Sigmoid colon (tissue), 7 donors: ENCODE data around the gene NRXN3. TPM values are rescaled to one million over a fixed set of nuclear protein-coding genes. Genes with fewer than 3 reads are reported as not detected.

Experiments
- DNase-seq: peaks from one replicate; pipeline ENCODE4 v3.0.0-alpha.2; 2019
- H3K27ac ChIP-seq, 4 donors: fragments of 200-600 bp; sonication (generic); one replicate each; pipeline ENCODE4 v1.5.1; 2016 to 2019; ENCODE audit warnings: mild to moderate bottlenecking in 1 of 4
- H3K27me3 ChIP-seq, 3 donors: fragments of 200-600 bp; sonication (generic); one replicate each; pipeline ENCODE4 v1.5.1; 2019; ENCODE audit warnings: mild to moderate bottlenecking in 1 of 3
- H3K36me3 ChIP-seq, 4 donors: fragments of 200-600 bp; sonication (generic); one replicate each; pipeline ENCODE4 v1.5.1; 2016 to 2019
- H3K4me1 ChIP-seq, 4 donors: fragments of 200-600 bp; sonication (generic); one replicate each; pipeline ENCODE4 v1.5.1; 2017 to 2019
- H3K4me3 ChIP-seq, 4 donors: fragments of 200-600 bp; sonication (generic); one replicate each; pipeline ENCODE4 v1.5.1; 2017 to 2019; ENCODE audit warnings: mild to moderate bottlenecking in 2 of 4, moderate library complexity in 1 of 4
- H3K9me3 ChIP-seq, 4 donors: fragments of 200-600 bp in 3 of 4; sonication (generic) in 3 of 4; one replicate each; pipeline versions ENCODE4 v1.5.1 to v1.6.1; 2013 to 2019
- EP300 ChIP-seq, 4 donors: sonication (generic); formaldehyde crosslinking; IDR thresholded peaks; one replicate each; pipeline ENCODE4 v1.6.1; 2017; ENCODE audit warnings: antibody characterized with exemption in 4 of 4
- POLR2A ChIP-seq, 2 donors: fragments of 450-650 bp; IDR thresholded peaks; one replicate each; pipeline ENCODE4 v1.6.1; 2016; ENCODE audit warnings: antibody characterized with exemption in 2 of 2, mild to moderate bottlenecking in 2 of 2, moderate library complexity in 2 of 2
- POLR2AphosphoS5 ChIP-seq, 4 donors: sonication (generic); formaldehyde crosslinking; IDR thresholded peaks; one replicate each; pipeline ENCODE4 v1.6.1; 2017; ENCODE audit warnings: antibody characterized with exemption in 4 of 4
- WGBS, 2 donors: extraction: QIAGEN DNeasy Blood & Tissue Kit; methylation state at CpG; one replicate each; pipeline ENCODE4 v1.1.7; 2013; 5-methylcytosine and 5-hydroxymethylcytosine counted together
- intact Hi-C: fragments of 100-400 bp; cut with DNase I; formaldehyde crosslinking; loops from one replicate; pipeline ENCODE4 v1.15.1; 2023
- polyA plus RNA-seq, 3 donors: library from polyadenylated mRNA; stranded (reverse); fragments of 200-250 nt; gene quantifications; one replicate each; pipeline ENCODE4 v1.2.3, GENCODE V29; 2013
- total RNA-seq, 4 donors: library from RNA; depleted of rRNA; stranded (reverse); fragments of >200 nt; gene quantifications; one replicate each; pipeline ENCODE4 v1.1.0, GENCODE V29; 2016
- TF ChIP-seq, protein P1 (sequence below), 4 experiments: fragments of 450-650 bp in 3 of 4; fragments of 200-600 bp in 1 of 4; IDR thresholded peaks; one replicate each; pipeline ENCODE4 v1.5.1; 2016 to 2019; ENCODE audit warnings: antibody characterized with exemption in 4 of 4, mild to moderate bottlenecking in 3 of 4, moderate library complexity in 2 of 4
- donor health status: healthy with polysubstance abuse.
- donor health status: Bipolar disorder and iron deficiency.
- donor health status: healthy.

NRXN3 gene
- total and polyA plus RNA-seq, 7 donors: 0.23 to 46.3 (median 23.2) TPM

DNA sequence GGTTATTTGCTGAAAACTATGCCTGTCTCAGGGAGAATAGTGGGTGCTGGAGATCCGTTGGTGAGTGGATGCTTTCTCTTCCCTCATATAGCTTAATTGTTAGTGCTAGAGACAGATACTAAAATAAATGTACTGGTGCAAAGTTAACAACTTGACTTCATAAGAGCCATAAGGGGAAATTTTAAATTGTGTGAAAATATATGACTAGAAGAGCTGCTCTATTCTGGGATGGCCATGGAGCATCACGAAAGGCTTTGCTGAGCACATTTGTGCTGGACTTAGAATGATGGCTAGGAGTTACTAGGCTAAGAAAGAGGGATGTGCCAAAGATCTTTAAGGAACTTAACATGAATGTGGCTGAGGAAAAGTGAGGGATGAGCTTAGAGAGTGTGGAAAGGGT lies 668.8 kb downstream of the NRXN3 start:
- TF ChIP-seq, protein P1, sequence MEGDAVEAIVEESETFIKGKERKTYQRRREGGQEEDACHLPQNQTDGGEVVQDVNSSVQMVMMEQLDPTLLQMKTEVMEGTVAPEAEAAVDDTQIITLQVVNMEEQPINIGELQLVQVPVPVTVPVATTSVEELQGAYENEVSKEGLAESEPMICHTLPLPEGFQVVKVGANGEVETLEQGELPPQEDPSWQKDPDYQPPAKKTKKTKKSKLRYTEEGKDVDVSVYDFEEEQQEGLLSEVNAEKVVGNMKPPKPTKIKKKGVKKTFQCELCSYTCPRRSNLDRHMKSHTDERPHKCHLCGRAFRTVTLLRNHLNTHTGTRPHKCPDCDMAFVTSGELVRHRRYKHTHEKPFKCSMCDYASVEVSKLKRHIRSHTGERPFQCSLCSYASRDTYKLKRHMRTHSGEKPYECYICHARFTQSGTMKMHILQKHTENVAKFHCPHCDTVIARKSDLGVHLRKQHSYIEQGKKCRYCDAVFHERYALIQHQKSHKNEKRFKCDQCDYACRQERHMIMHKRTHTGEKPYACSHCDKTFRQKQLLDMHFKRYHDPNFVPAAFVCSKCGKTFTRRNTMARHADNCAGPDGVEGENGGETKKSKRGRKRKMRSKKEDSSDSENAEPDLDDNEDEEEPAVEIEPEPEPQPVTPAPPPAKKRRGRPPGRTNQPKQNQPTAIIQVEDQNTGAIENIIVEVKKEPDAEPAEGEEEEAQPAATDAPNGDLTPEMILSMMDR (IDR thresholded peaks at IDR 0.05): no peak
- TF ChIP-seq EP300 (IDR thresholded peaks at IDR 0.05) (no peak), POLR2A (IDR thresholded peaks at IDR 0.05) (no peak), POLR2AphosphoS5 (IDR thresholded peaks at IDR 0.05) (no peak)
- no peaks in the 10 kb centered on the region for H3K9me3 ChIP-seq
- H3K36me3 ChIP-seq: no peaks in the 10 kb centered on the region
- WGBS, 2 donors: 80 to 83% methylated on average over 2 of the region's 2 CpGs
- no peaks in the 10 kb centered on the region for H3K4me1 ChIP-seq
- no peak overlapping the region for H3K4me3 ChIP-seq
- no peak overlapping the region for H3K27ac ChIP-seq
- intact Hi-C loops: loop anchor here (5.0 kb wide), 1 partner anchor 977 kb away; no protein-coding TSS in a partner anchor
- no peak for DNase-seq
- peaks cover 0 to 8% (median 0%) of the 10 kb centered on the region in 3 donors for H3K27me3 ChIP-seq

DNA sequence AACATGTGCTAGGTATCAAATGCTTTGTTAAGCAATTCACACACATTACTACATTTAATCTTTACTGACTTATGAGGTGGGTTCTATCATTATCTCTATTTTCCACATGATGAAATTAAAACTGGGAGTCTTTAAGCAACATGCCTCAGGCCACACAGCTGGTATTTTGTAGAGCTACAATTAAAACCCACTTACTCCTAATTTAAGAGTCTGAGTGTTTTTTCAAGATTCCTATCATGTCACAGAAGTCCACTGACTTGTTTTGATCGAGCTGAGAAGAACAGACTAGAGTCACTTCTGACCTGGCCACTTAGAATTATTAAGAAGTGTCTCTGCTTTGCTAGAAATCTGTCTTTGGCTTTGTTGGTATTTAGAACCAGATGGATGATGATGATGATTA lies 670.7 kb downstream of the NRXN3 start:
- Histone ChIP-seq H3K4me1 (no peaks in the 10 kb centered on the region), H3K9me3 (no peaks in the 10 kb centered on the region), H3K27ac (no peak overlapping the region), H3K4me3 (no peak overlapping the region), H3K27me3 (no peaks in the 10 kb centered on the region), H3K36me3 (no peaks in the 10 kb centered on the region)
- intact Hi-C loops: no loop called here
- no peak for DNase-seq
- TF ChIP-seq POLR2A (IDR thresholded peaks at IDR 0.05): no peak
- TF ChIP-seq, protein P1 (IDR thresholded peaks at IDR 0.05): no peak
- no peak for TF ChIP-seq EP300 (IDR thresholded peaks at IDR 0.05)
- TF ChIP-seq POLR2AphosphoS5 (IDR thresholded peaks at IDR 0.05): no peak
- 45 to 55% methylated on average over 1 of the region's 1 CpG for WGBS, 2 donors

DNA sequence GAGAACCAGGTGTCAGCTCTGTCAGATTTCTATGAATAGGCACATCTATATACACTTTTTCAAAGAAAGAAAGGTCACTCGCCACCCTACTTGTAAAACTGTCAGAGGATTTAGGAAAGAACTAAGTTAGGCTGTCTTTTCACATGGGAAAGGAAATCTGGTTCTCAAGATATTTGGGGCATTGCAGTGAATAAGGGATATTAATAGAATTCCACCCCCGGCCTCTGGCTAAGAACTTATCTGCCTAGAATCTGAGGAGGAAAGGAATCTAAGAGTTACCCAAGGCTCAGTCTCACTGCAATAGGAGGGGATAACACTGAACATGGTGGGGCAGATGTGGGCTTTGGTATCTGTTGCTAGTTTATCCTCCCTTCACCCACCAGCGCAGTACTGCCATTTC lies 677.6 kb downstream of the NRXN3 start:
- intact Hi-C loops: no loop called here
- DNase-seq: no peak
- TF ChIP-seq, protein P1 (IDR thresholded peaks at IDR 0.05): no peak
- TF ChIP-seq POLR2AphosphoS5 (IDR thresholded peaks at IDR 0.05): no peak
- TF ChIP-seq POLR2A (IDR thresholded peaks at IDR 0.05): no peak
- TF ChIP-seq EP300 (IDR thresholded peaks at IDR 0.05): no peak
- no peaks in the 10 kb centered on the region for H3K4me1 ChIP-seq
- 75 to 91% methylated on average over 3 of the region's 3 CpGs for whole genome bisulfite sequencing, 2 donors
- no peak overlapping the region for H3K27ac ChIP-seq
- H3K36me3 ChIP-seq: no peaks in the 10 kb centered on the region
- no peak overlapping the region for H3K4me3 ChIP-seq
- no peaks in the 10 kb centered on the region for H3K27me3 ChIP-seq
- H3K9me3 ChIP-seq: no peaks in the 10 kb centered on the region

DNA sequence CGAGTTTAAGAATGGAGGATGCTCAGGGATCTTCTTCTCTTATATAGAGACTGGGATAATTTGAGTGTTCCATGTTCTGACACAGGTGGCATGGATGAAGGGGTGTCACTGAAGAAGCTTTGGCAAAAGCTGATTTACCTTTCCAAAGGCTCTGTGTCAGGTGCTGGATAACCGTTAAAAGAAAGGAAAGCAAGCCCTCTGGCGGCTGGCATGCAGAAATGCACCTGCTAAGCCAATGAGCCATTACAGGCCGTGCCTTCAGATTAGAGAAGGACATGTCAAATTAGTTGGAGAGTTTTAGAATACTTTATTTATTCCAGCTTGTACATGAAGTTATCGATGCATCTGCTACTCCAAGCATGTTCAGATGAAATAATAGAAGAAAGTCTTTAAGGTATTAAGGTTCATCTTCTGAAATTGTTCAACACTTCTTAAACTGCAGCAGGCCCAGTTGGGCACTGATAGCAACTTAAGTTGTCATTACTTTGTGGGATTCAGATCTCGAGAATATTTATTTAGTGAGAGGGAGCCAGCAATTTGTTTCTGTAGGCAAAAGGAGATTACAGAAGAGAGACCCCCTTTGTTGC lies 678.2 kb downstream of the NRXN3 start:
- no peaks in the 10 kb centered on the region for H3K36me3 ChIP-seq
- no peak for DNase-seq
- H3K9me3 ChIP-seq: no peaks in the 10 kb centered on the region
- H3K27ac ChIP-seq: no peak overlapping the region
- no peaks in the 10 kb centered on the region for H3K4me1 ChIP-seq
- TF ChIP-seq POLR2A (IDR thresholded peaks at IDR 0.05): no peak
- TF ChIP-seq, protein P1 (IDR thresholded peaks at IDR 0.05): peak in 3 of 4 experiments; percentile 49 to 82 (median 57)
- no peaks in the 10 kb centered on the region for H3K27me3 ChIP-seq
- H3K4me3 ChIP-seq: no peak overlapping the region
- intact Hi-C loops: no loop called here
- 18 to 25% methylated on average over 6 of the region's 6 CpGs for WGBS, 2 donors

DNA sequence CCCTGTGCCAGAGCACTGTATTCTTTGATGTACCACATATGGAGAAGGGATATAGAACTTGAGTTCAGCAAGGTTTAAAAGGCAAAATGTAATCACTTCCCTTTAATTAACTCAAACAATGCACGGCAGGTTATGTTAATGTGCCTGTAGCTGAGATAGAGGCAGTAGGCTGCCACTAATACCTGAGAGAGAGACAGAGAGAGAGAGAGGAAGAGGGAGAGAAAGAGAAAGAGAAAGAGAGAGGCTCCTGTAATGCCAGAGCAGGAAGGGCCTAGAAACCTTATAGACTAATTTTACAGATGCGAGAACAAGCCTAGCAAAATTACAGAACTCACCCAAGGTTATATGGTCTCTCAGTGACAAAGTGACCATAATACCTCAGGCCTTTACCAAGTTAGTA lies 679.8 kb downstream of the NRXN3 start:
- no peaks in the 10 kb centered on the region for H3K27me3 ChIP-seq
- TF ChIP-seq, protein P1 (IDR thresholded peaks at IDR 0.05): no peak
- TF ChIP-seq EP300 (IDR thresholded peaks at IDR 0.05) (no peak), POLR2AphosphoS5 (IDR thresholded peaks at IDR 0.05) (no peak), POLR2A (IDR thresholded peaks at IDR 0.05) (no peak)
- H3K36me3 ChIP-seq: no peaks in the 10 kb centered on the region
- H3K27ac ChIP-seq: no peak overlapping the region
- H3K9me3 ChIP-seq: no peaks in the 10 kb centered on the region
- DNase-seq: no peak
- intact Hi-C loops: no loop called here
- 75 to 79% methylated on average over 2 of the region's 2 CpGs for WGBS, 2 donors
- H3K4me1 ChIP-seq: no peaks in the 10 kb centered on the region
- H3K4me3 ChIP-seq: no peak overlapping the region
